ENCODE measurements around the gene KCND2. TPM values are rescaled to one million over a fixed set of nuclear protein-coding genes. Genes with fewer than 3 reads are reported as not detected.

KCND2 gene
- total and polyA plus RNA-seq, 7 experiments from 2014 or later = not detected

DNA sequence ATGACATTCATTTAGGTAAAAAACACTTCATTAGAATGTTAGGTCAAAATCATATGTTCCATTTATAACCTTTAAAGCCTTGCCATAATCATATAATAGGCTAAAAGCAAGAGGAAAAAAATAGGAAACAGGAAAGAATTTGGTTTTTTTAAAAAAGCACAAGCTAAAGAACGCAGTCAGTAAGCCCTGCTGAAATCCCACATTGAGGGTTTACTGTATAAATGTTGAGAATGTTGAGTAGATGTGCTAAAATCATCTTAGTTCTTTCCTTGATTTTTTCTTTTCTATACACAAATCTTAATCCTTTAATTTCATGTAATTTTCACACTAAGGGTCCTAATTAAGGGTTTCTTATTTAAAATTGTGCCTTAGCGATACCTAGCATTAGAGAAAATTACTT is 452.0 kb downstream of the KCND2 start:
- DNase-seq = no peak
- no peak overlapping the region for H3K27ac Mint-ChIP-seq
- no peaks in the 10 kb centered on the region for H3K4me1 ChIP-seq (ENCODE audit: control insufficient read depth in 2 of 2, insufficient read depth in 2 of 2, low read length in 2 of 2)
- no peaks in the 10 kb centered on the region for H3K4me1 Mint-ChIP-seq
- ChIA-PET POLR2A (no interaction called here), CTCF (no interaction called here)
- intact Hi-C loops (cut with micrococcal nuclease) = loop anchor here in 1 of 2 donors (5.0 kb wide), 1 partner anchor 1453 kb away; no protein-coding TSS in a partner anchor
- peaks cover 2 to 9% (median 5%) of the 10 kb centered on the region in 5 donors for H3K27me3 Mint-ChIP-seq
- no peak overlapping the region for H3K4me3 Mint-ChIP-seq
- no peaks in the 10 kb centered on the region for H3K9me3 Mint-ChIP-seq
- no peak overlapping the region for H3K4me3 ChIP-seq (ENCODE audit: low read length)
- H3K27me3 ChIP-seq (ENCODE audit: control insufficient read depth in 2 of 2, insufficient read depth in 2 of 2, low read length in 2 of 2) = no peaks in the 10 kb centered on the region
- no peaks in the 10 kb centered on the region for H3K9me3 ChIP-seq (ENCODE audit: control insufficient read depth in 2 of 3, low read length in 3 of 3)
- ATAC-seq = no peak
- no peak overlapping the region for H3K27ac ChIP-seq (ENCODE audit: low read depth, low read length)
- no peaks in the 10 kb centered on the region for H3K36me3 Mint-ChIP-seq
- H3K36me3 ChIP-seq (ENCODE audit: control insufficient read depth in 2 of 3, insufficient read depth in 3 of 3, low read length in 3 of 3) = no peaks in the 10 kb centered on the region

DNA sequence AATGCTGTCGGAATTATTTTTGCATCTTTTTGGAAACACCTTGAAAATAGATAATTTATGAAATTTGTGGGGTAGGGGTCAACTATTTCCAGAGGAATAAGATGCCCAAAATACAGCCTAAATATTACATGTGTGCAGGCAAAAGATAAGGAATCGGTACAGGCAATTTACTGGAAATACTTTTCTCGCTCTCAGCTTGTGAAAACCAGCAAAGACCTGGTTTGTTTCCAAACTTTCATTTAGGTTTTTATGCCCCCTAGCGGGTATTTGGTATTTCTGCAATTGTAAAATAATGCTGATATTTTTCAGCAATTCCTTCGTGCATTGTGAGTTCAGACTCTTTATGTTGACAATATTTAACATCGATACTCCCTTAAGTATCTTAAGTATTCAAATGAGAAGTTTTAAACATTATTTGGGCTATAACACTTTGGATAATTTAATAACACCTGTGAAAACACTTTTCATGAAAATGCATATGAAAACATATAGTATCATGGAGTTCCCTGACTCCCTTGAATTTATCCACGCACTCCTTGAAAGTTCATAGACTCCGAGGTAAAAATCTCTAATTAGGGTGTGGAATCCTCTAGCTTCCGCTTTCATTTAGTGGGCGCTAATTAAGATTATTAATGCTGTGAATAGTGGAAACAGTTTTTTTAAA is 452.5 kb downstream of the KCND2 start:
- DNase-seq = no peak
- POLR2A ChIA-PET = no interaction called here
- H3K4me1 Mint-ChIP-seq = no peaks in the 10 kb centered on the region
- no peaks in the 10 kb centered on the region for H3K36me3 ChIP-seq (ENCODE audit: control insufficient read depth in 2 of 3, insufficient read depth in 3 of 3, low read length in 3 of 3)
- H3K4me3 ChIP-seq (ENCODE audit: low read length) = no peak overlapping the region
- peaks cover 2 to 9% (median 5%) of the 10 kb centered on the region in 5 donors for H3K27me3 Mint-ChIP-seq
- H3K4me3 Mint-ChIP-seq = no peak overlapping the region
- H3K36me3 Mint-ChIP-seq = no peaks in the 10 kb centered on the region
- no peaks in the 10 kb centered on the region for H3K9me3 Mint-ChIP-seq
- CTCF ChIA-PET = no interaction called here
- intact Hi-C loops (cut with micrococcal nuclease) = loop anchor here in 1 of 2 donors (5.0 kb wide), 1 partner anchor 1453 kb away; no protein-coding TSS in a partner anchor
- ATAC-seq = no peak
- H3K27ac ChIP-seq (ENCODE audit: low read depth, low read length) = no peak overlapping the region
- no peaks in the 10 kb centered on the region for H3K9me3 ChIP-seq (ENCODE audit: control insufficient read depth in 2 of 3, low read length in 3 of 3)
- H3K4me1 ChIP-seq (ENCODE audit: control insufficient read depth in 2 of 2, insufficient read depth in 2 of 2, low read length in 2 of 2) = no peaks in the 10 kb centered on the region
- H3K27me3 ChIP-seq (ENCODE audit: control insufficient read depth in 2 of 2, insufficient read depth in 2 of 2, low read length in 2 of 2) = no peaks in the 10 kb centered on the region
- no peak overlapping the region for H3K27ac Mint-ChIP-seq

GRCh38 chr7:120729245-120729644 is 456.3 kb downstream of the KCND2 start:
- CTCF ChIA-PET = no interaction called here
- H3K27ac Mint-ChIP-seq = no peak overlapping the region
- H3K27me3 ChIP-seq (ENCODE audit: control insufficient read depth in 2 of 2, insufficient read depth in 2 of 2, low read length in 2 of 2) = no peaks in the 10 kb centered on the region
- H3K36me3 Mint-ChIP-seq = no peaks in the 10 kb centered on the region
- H3K27ac ChIP-seq (ENCODE audit: low read depth, low read length) = no peak overlapping the region
- DNase-seq = no peak
- no peak for ATAC-seq
- H3K4me3 Mint-ChIP-seq = no peak overlapping the region
- POLR2A ChIA-PET = no interaction called here
- no peaks in the 10 kb centered on the region for H3K4me1 Mint-ChIP-seq
- H3K27me3 Mint-ChIP-seq = peaks cover 2 to 9% (median 5%) of the 10 kb centered on the region in 5 donors
- no peaks in the 10 kb centered on the region for H3K9me3 ChIP-seq (ENCODE audit: control insufficient read depth in 2 of 3, low read length in 3 of 3)
- intact Hi-C loops (cut with micrococcal nuclease) = loop anchor here in 1 of 2 donors (5.0 kb wide), 1 partner anchor 1457 kb away; no protein-coding TSS in a partner anchor
- no peak overlapping the region for H3K4me3 ChIP-seq (ENCODE audit: low read length)
- peaks cover 0 to 6% (median 0%) of the 10 kb centered on the region in 11 donors for H3K9me3 Mint-ChIP-seq
- no peaks in the 10 kb centered on the region for H3K36me3 ChIP-seq (ENCODE audit: control insufficient read depth in 2 of 3, insufficient read depth in 3 of 3, low read length in 3 of 3)
- no peaks in the 10 kb centered on the region for H3K4me1 ChIP-seq (ENCODE audit: control insufficient read depth in 2 of 2, insufficient read depth in 2 of 2, low read length in 2 of 2)

GRCh38 chr7:120731271-120731670 is 458.3 kb downstream of the KCND2 start:
- Mint-ChIP-seq H3K4me1 (no peaks in the 10 kb centered on the region), H3K4me3 (no peak overlapping the region), H3K36me3 (no peaks in the 10 kb centered on the region), H3K27me3 (peaks cover 0 to 7% (median 5%) of the 10 kb centered on the region in 5 donors), H3K9me3 (peaks cover 0 to 6% (median 0%) of the 10 kb centered on the region in 11 donors), H3K27ac (no peak overlapping the region)
- CTCF ChIA-PET = no interaction called here
- no peaks in the 10 kb centered on the region for H3K36me3 ChIP-seq (ENCODE audit: control insufficient read depth in 2 of 3, insufficient read depth in 3 of 3, low read length in 3 of 3)
- H3K4me3 ChIP-seq (ENCODE audit: low read length) = no peak overlapping the region
- H3K27ac ChIP-seq (ENCODE audit: low read depth, low read length) = no peak overlapping the region
- H3K9me3 ChIP-seq (ENCODE audit: control insufficient read depth in 2 of 3, low read length in 3 of 3) = no peaks in the 10 kb centered on the region
- DNase-seq (no peak), ATAC-seq (no peak)
- no peaks in the 10 kb centered on the region for H3K27me3 ChIP-seq (ENCODE audit: control insufficient read depth in 2 of 2, insufficient read depth in 2 of 2, low read length in 2 of 2)
- POLR2A ChIA-PET = no interaction called here
- H3K4me1 ChIP-seq (ENCODE audit: control insufficient read depth in 2 of 2, insufficient read depth in 2 of 2, low read length in 2 of 2) = no peaks in the 10 kb centered on the region
- intact Hi-C loops (cut with micrococcal nuclease) = no loop called here

GRCh38 chr7:120732256-120732655 is 459.3 kb downstream of the KCND2 start:
- POLR2A ChIA-PET = no interaction called here
- H3K4me3 Mint-ChIP-seq = no peak overlapping the region
- no peaks in the 10 kb centered on the region for H3K4me1 Mint-ChIP-seq
- H3K27me3 Mint-ChIP-seq = peaks cover 0 to 6% (median 2%) of the 10 kb centered on the region in 5 donors
- no peaks in the 10 kb centered on the region for H3K36me3 ChIP-seq (ENCODE audit: control insufficient read depth in 2 of 3, insufficient read depth in 3 of 3, low read length in 3 of 3)
- no peak overlapping the region for H3K27ac Mint-ChIP-seq
- no peaks in the 10 kb centered on the region for H3K36me3 Mint-ChIP-seq
- intact Hi-C loops (cut with micrococcal nuclease) = no loop called here
- no peak for DNase-seq
- no peaks in the 10 kb centered on the region for H3K4me1 ChIP-seq (ENCODE audit: control insufficient read depth in 2 of 2, insufficient read depth in 2 of 2, low read length in 2 of 2)
- CTCF ChIA-PET = interaction anchor here (0.7 kb wide), 1 partner anchor 74 kb away, joined by 3 read pairs; no protein-coding TSS in a partner anchor
- H3K9me3 Mint-ChIP-seq = peaks cover 0 to 6% (median 0%) of the 10 kb centered on the region in 11 donors
- no peaks in the 10 kb centered on the region for H3K27me3 ChIP-seq (ENCODE audit: control insufficient read depth in 2 of 2, insufficient read depth in 2 of 2, low read length in 2 of 2)
- no peak overlapping the region for H3K4me3 ChIP-seq (ENCODE audit: low read length)
- H3K27ac ChIP-seq (ENCODE audit: low read depth, low read length) = no peak overlapping the region
- H3K9me3 ChIP-seq (ENCODE audit: control insufficient read depth in 2 of 3, low read length in 3 of 3) = no peaks in the 10 kb centered on the region
- no peak for ATAC-seq

- ChIA-PET POLR2A (no interaction called here), CTCF (no interaction called here)
- Mint-ChIP-seq H3K36me3 (no peaks in the 10 kb centered on the region), H3K27ac (no peak overlapping the region), H3K9me3 (peaks cover 0 to 6% (median 0%) of the 10 kb centered on the region in 11 donors), H3K4me3 (no peak overlapping the region), H3K4me1 (no peaks in the 10 kb centered on the region), H3K27me3 (peaks cover 0 to 9% (median 2%) of the 10 kb centered on the region in 5 donors)
- no peaks in the 10 kb centered on the region for H3K9me3 ChIP-seq (ENCODE audit: control insufficient read depth in 2 of 3, low read length in 3 of 3)
- DNase-seq = no peak
- H3K4me3 ChIP-seq (ENCODE audit: low read length) = no peak overlapping the region
- intact Hi-C loops (cut with micrococcal nuclease) = no loop called here
- H3K27ac ChIP-seq (ENCODE audit: low read depth, low read length) = no peak overlapping the region
- no peaks in the 10 kb centered on the region for H3K4me1 ChIP-seq (ENCODE audit: control insufficient read depth in 2 of 2, insufficient read depth in 2 of 2, low read length in 2 of 2)
- H3K36me3 ChIP-seq (ENCODE audit: control insufficient read depth in 2 of 3, insufficient read depth in 3 of 3, low read length in 3 of 3) = no peaks in the 10 kb centered on the region
- H3K27me3 ChIP-seq (ENCODE audit: control insufficient read depth in 2 of 2, insufficient read depth in 2 of 2, low read length in 2 of 2) = no peaks in the 10 kb centered on the region
- ATAC-seq = no peak
These were observed 460.2 kb downstream of the KCND2 start for GRCh38 chr7:120733143-120733542.

- Histone ChIP-seq H3K27me3 (ENCODE audit: control insufficient read depth in 2 of 2, insufficient read depth in 2 of 2, low read length in 2 of 2) (no peaks in the 10 kb centered on the region), H3K27ac (ENCODE audit: low read depth, low read length) (no peak overlapping the region), H3K36me3 (ENCODE audit: control insufficient read depth in 2 of 3, insufficient read depth in 3 of 3, low read length in 3 of 3) (no peaks in the 10 kb centered on the region), H3K9me3 (ENCODE audit: control insufficient read depth in 2 of 3, low read length in 3 of 3) (no peaks in the 10 kb centered on the region), H3K4me3 (ENCODE audit: low read length) (no peak overlapping the region), H3K4me1 (ENCODE audit: control insufficient read depth in 2 of 2, insufficient read depth in 2 of 2, low read length in 2 of 2) (no peaks in the 10 kb centered on the region)
- Mint-ChIP-seq H3K4me3 (no peak overlapping the region), H3K36me3 (no peaks in the 10 kb centered on the region), H3K4me1 (no peaks in the 10 kb centered on the region), H3K9me3 (peaks cover 0 to 6% (median 0%) of the 10 kb centered on the region in 11 donors), H3K27ac (no peak overlapping the region), H3K27me3 (peaks cover 0 to 9% (median 2%) of the 10 kb centered on the region in 5 donors)
- no peak for DNase-seq
- intact Hi-C loops (cut with micrococcal nuclease) = no loop called here
- POLR2A ChIA-PET = no interaction called here
- CTCF ChIA-PET = no interaction called here
- no peak for ATAC-seq
These were observed 460.9 kb downstream of the KCND2 start for GRCh38 chr7:120733835-120734234.

All from naive thymus-derived CD4-positive, alpha-beta T cell (primary cell).